AG10803 (cell line): ENCODE data around the gene PYCR2.

Experiments used
- DNase-seq: peaks from one replicate; pipeline ENCODE4 v3.0.0; 2010; ENCODE audit warnings: low read depth
- H3K4me3 ChIP-seq: 2 replicates; pipeline ENCODE4 v1.5.1; 2011; ENCODE audit warnings: mild to moderate bottlenecking, low read length, control low read depth
- TF ChIP-seq, protein P1 (sequence below): conservative IDR thresholded peaks from 2 replicates; pipeline ENCODE4 v1.5.1; 2011; ENCODE audit warnings: mild to moderate bottlenecking, low read length, control low read depth, inconsistent platforms

Gene PYCR2

DNA sequence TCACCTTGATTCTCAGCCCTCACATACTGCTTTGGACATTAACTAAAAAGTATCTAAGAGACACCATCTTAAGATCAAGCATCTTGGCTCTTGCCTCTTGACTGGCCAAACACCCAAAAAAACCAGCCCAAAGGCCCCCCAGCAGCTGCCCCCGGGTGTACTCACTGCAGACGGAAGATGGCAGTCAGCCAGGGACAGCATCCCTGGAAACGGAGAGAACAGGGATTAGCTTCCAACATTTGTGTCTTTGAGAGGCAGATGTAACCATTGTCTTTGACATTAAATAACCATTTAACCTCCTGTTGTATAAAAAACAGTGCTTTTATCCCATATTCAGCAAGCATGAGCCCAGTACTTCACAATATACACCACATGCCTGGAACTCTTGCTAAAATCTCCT lies 53.1 kb downstream of the PYCR2 start:
- TF ChIP-seq, protein P1, sequence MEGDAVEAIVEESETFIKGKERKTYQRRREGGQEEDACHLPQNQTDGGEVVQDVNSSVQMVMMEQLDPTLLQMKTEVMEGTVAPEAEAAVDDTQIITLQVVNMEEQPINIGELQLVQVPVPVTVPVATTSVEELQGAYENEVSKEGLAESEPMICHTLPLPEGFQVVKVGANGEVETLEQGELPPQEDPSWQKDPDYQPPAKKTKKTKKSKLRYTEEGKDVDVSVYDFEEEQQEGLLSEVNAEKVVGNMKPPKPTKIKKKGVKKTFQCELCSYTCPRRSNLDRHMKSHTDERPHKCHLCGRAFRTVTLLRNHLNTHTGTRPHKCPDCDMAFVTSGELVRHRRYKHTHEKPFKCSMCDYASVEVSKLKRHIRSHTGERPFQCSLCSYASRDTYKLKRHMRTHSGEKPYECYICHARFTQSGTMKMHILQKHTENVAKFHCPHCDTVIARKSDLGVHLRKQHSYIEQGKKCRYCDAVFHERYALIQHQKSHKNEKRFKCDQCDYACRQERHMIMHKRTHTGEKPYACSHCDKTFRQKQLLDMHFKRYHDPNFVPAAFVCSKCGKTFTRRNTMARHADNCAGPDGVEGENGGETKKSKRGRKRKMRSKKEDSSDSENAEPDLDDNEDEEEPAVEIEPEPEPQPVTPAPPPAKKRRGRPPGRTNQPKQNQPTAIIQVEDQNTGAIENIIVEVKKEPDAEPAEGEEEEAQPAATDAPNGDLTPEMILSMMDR, result no peak
- no peak overlapping the region for H3K4me3 ChIP-seq
- DNase-seq, result no peak
